Esophagus muscularis mucosa (tissue), 3 donors: ENCODE measurements around the gene METAP1.

Source experiments
- CTCF ChIP-seq, 3 experiments: fragments of 200-600 bp in 2 of 3; fragments of 450-650 bp in 1 of 3; sonication (generic) in 2 of 3; IDR thresholded peaks; one replicate each; pipeline ENCODE4 v1.5.1; 2017 to 2019; ENCODE audit warnings: antibody characterized with exemption in 3 of 3, mild to moderate bottlenecking in 2 of 3, moderate library complexity in 1 of 3
- POLR2A ChIP-seq: fragments of 450-650 bp; IDR thresholded peaks from one replicate; pipeline ENCODE4 v1.6.1; 2017; ENCODE audit warnings: antibody characterized with exemption, moderate library complexity, mild to moderate bottlenecking, low read depth

- TF ChIP-seq CTCF (IDR thresholded peaks at IDR 0.05) (no peak), POLR2A (no peak)
Measured at GRCh38 chr4:98958065-98958464, 37.5 kb upstream of the METAP1 start.
